HepG2 (cell line): Measurements from ENCODE around the gene SEMA3B. TPM values are rescaled to one million over a fixed set of nuclear protein-coding genes. Genes with fewer than 3 reads are reported as not detected.

Experiments used
- GPN1 ChIP-seq: sonication (generic); formaldehyde crosslinking; IDR thresholded peaks from 2 replicates; pipeline ENCODE4 v1.5.1; 2020; ENCODE audit warnings: missing genetic modification reagents, borderline replicate concordance
- MLX ChIP-seq: IDR thresholded peaks from 2 replicates; pipeline ENCODE4 v1.6.1; 2016
- MTERF4 ChIP-seq: sonication (generic); formaldehyde crosslinking; IDR thresholded peaks from 2 replicates; pipeline ENCODE4 v1.8.0; 2023; ENCODE audit warnings: mild to moderate bottlenecking, missing genetic modification reagents
- MXD1 ChIP-seq: sonication (generic); formaldehyde crosslinking; IDR thresholded peaks from 2 replicates; pipeline ENCODE4 v1.4.0; 2020; ENCODE audit warnings: mild to moderate bottlenecking, missing genetic modification reagents
- MXD4 ChIP-seq: IDR thresholded peaks from 2 replicates; pipeline ENCODE4 v1.6.1; 2016; ENCODE audit warnings: mild to moderate bottlenecking, missing biosample characterization, missing genetic modification reagents
- NFAT5 ChIP-seq: sonication (generic); formaldehyde crosslinking; IDR thresholded peaks from 2 replicates; pipeline ENCODE4 v1.4.0; 2020; ENCODE audit warnings: missing genetic modification reagents
- NFYC ChIP-seq: IDR thresholded peaks from 2 replicates; pipeline ENCODE4 v1.6.1; 2016; ENCODE audit warnings: missing genetic modification reagents, missing compliant biosample characterization
- PAWR ChIP-seq: sonication (generic); formaldehyde crosslinking; IDR thresholded peaks from 2 replicates; pipeline ENCODE4 v1.4.0; 2020; ENCODE audit warnings: missing genetic modification reagents, mild to moderate bottlenecking, borderline replicate concordance
- PAX8 ChIP-seq: sonication (generic); formaldehyde crosslinking; IDR thresholded peaks from 2 replicates; pipeline ENCODE4 v1.8.0; 2022; ENCODE audit warnings: mild to moderate bottlenecking, missing genetic modification reagents, borderline replicate concordance
- SKI ChIP-seq: fragments of 450-650 bp; IDR thresholded peaks from one replicate; pipeline ENCODE4 v1.6.1; 2018; ENCODE audit warnings: mild to moderate bottlenecking; ENCODE audit not compliant: partially characterized antibody
- SMAD1 ChIP-seq: sonication (generic); formaldehyde crosslinking; IDR thresholded peaks from 2 replicates; pipeline ENCODE4 v1.4.0; 2020; ENCODE audit warnings: missing genetic modification reagents, low read depth, mild to moderate bottlenecking, borderline replicate concordance
- SP4 ChIP-seq: sonication (generic); formaldehyde crosslinking; IDR thresholded peaks from 2 replicates; pipeline ENCODE4 v1.8.1; 2023; ENCODE audit warnings: mild to moderate bottlenecking, missing genetic modification reagents
- U2AF1 ChIP-seq: fragments of 200-400 bp; formaldehyde crosslinking; optimal IDR thresholded peaks from 2 replicates; pipeline ENCODE3; 2017; ENCODE audit warnings: mild to moderate bottlenecking, low read depth, low read length
- U2AF2 ChIP-seq: fragments of 200-400 bp; formaldehyde crosslinking; IDR thresholded peaks from 2 replicates; pipeline ENCODE4 v1.6.1; 2017; ENCODE audit warnings: low read depth, mild to moderate bottlenecking, low read length
- ZNF33A ChIP-seq: sonication (generic); formaldehyde crosslinking; IDR thresholded peaks from 2 replicates; pipeline ENCODE4 v1.5.1; 2020; ENCODE audit warnings: missing genetic modification reagents, mild to moderate bottlenecking, moderate library complexity, borderline replicate concordance
- ZNF451 ChIP-seq: sonication (generic); formaldehyde crosslinking; IDR thresholded peaks from 2 replicates; pipeline ENCODE4 v1.5.0; 2020; ENCODE audit warnings: mild to moderate bottlenecking, missing genetic modification reagents
- ZNF530 ChIP-seq: sonication (generic); formaldehyde crosslinking; IDR thresholded peaks from 2 replicates; pipeline ENCODE4 v1.5.0; 2020; ENCODE audit warnings: low read depth, mild to moderate bottlenecking, missing genetic modification reagents
- ZNF549 ChIP-seq: sonication (generic); formaldehyde crosslinking; IDR thresholded peaks from 2 replicates; pipeline ENCODE4 v1.5.0; 2020; ENCODE audit warnings: missing genetic modification reagents
- ZNF672 ChIP-seq: sonication (generic); formaldehyde crosslinking; IDR thresholded peaks from 2 replicates; pipeline ENCODE4 v1.8.1; 2022; ENCODE audit warnings: missing genetic modification reagents
- ZNF710 ChIP-seq: sonication (generic); formaldehyde crosslinking; IDR thresholded peaks from 2 replicates; pipeline ENCODE4 v1.5.0; 2020; ENCODE audit warnings: mild to moderate bottlenecking, missing genetic modification reagents, borderline replicate concordance
- polyA plus RNA-seq, 8 experiments: library from polyadenylated mRNA; depleted of rRNA in 3 of 8; stranded (reverse) in 7 of 8; unstranded in 1 of 8; fragments of >200 nt; fragmentation: Illumina TruSeq in 4 of 8; extraction: Trizol in 4 of 8; gene quantifications; 2 replicates each; pipeline versions ENCODE4 v1.2.1 to v1.2.3, GENCODE V29; 2011 to 2016; ENCODE audit warnings: low read depth in 4 of 8, missing spikeins in 1 of 8, mixed read lengths in 1 of 8; ENCODE audit not compliant: insufficient read depth in 1 of 8
- total RNA-seq, 5 experiments: library from RNA; depleted of rRNA; stranded (reverse); fragments of >200 nt; fragmentation: Illumina TruSeq; extraction: Trizol; gene quantifications; 2 replicates each; pipeline ENCODE4 v1.2.3, GENCODE V29; 2016; ENCODE audit warnings: low read depth in 1 of 5

The SEMA3B gene
- total and polyA plus RNA-seq, 2 of the 13 experiments (the other 11 are each of a cell fraction or from before 2014, with no cell fraction given) = 93.2 to 158 TPM

GRCh38 chr3:50298836-50299637 is 30.1 kb downstream of the SEMA3B start, which contains the start of the genes HYAL3 and NAA80 (continued):
- TF ChIP-seq MXD1 (CRISPR knock-in tag) (peak; percentile 26; the same call in 1 of the 2 replicates), MLX (CRISPR knock-in tag) (no peak; the same call in 1 of the 2 replicates), SMAD1 (0 out of 2 replicates have a peak, but pooled peaks have one; percentile 28), NFYC (CRISPR knock-in tag) (no peak), ZNF33A (CRISPR knock-in tag) (no peak), MXD4 (CRISPR knock-in tag) (peak; percentile 43; the same call in 1 of the 2 replicates), PAX8 (CRISPR knock-in tag) (no peak), SKI (peak; percentile 66), ZNF549 (CRISPR knock-in tag) (no peak), MTERF4 (CRISPR knock-in tag) (0 out of 2 replicates have a peak, but pooled peaks have one; percentile 18), ZNF672 (CRISPR knock-in tag) (no peak), U2AF2 (no peak), SP4 (CRISPR knock-in tag) (peak; percentile 77), ZNF530 (CRISPR knock-in tag) (no peak), ZNF451 (peak; percentile 36; the same call in 1 of the 2 replicates), GPN1 (CRISPR knock-in tag) (no peak), PAWR (no peak), ZNF710 (peak; percentile 45; the same call in 1 of the 2 replicates), U2AF1 (peak; percentile 59), NFAT5 (CRISPR knock-in tag) (no peak; the same call in 1 of the 2 replicates)
